GM12865 (cell line): ENCODE measurements around the gene SIVA1.
A peak's percentile ranks its signal among the peaks of the same experiment; 100 is the strongest.

Experiments
- DNase-seq: peaks from one replicate; pipeline ENCODE4 v3.0.0; 2010; ENCODE audit warnings: low read depth
- H3K4me3 ChIP-seq: 2 replicates; pipeline ENCODE4 v1.5.1; 2011; ENCODE audit warnings: mild to moderate bottlenecking, low read depth, low read length, control low read depth
- CTCF ChIP-seq: IDR thresholded peaks from 2 replicates; pipeline ENCODE4 v1.5.1; 2011; ENCODE audit warnings: low read length, control low read depth, low read depth, inconsistent platforms; ENCODE audit not compliant: insufficient read depth; ENCODE audit errors: missing control alignments

Gene SIVA1

GRCh38 chr14:104800015-104800770, 47.2 kb downstream of the SIVA1 start:
- DNase-seq: peak; percentile 85
- TF ChIP-seq CTCF: peak; percentile 41
- H3K4me3 ChIP-seq: peak overlapping the region; percentile 3; the same call in 1 of the 2 replicates

- peak; percentile 67 for DNase-seq
- no peak for TF ChIP-seq CTCF
- peak within 1 kb of the TSS; percentile 62 for H3K4me3 ChIP-seq
These were observed 48.0 kb downstream of the SIVA1 start, which contains the start of gene ZBTB42 for GRCh38 chr14:104800771-104801519. TSS of gene ZBTB42 (plus strand) at chr14:104801101. CDS start at chr14:104801198, 97 bp downstream.

GRCh38 chr14:104801520-104802393, 48.8 kb downstream of the SIVA1 start:
- DNase-seq: no peak
- no peak for TF ChIP-seq CTCF
- H3K4me3 ChIP-seq: peak overlapping the region; percentile 62

GRCh38 chr14:104802394-104803184, 49.6 kb downstream of the SIVA1 start:
- no peak for DNase-seq
- no peak overlapping the region for H3K4me3 ChIP-seq
- no peak for TF ChIP-seq CTCF

- no peak overlapping the region for H3K4me3 ChIP-seq
- no peak for DNase-seq
- TF ChIP-seq CTCF: no peak
These were observed 50.4 kb downstream of the SIVA1 start for GRCh38 chr14:104803280-104803911.
